Cardiac muscle cell (in vitro differentiated cells and primary cell): Measurements from ENCODE around the gene TRH. TPM values are rescaled to one million over a fixed set of nuclear protein-coding genes. Genes with fewer than 3 reads are reported as not detected.
A peak's percentile ranks its signal among the peaks of the same experiment; 100 is the strongest.
"Not testable (repeated sequence)": the region's sequence is repeated elsewhere in the genome, so short reads cannot be mapped to it uniquely, and the experiment has no call there.

ENCODE experiments used
- DNase-seq, 2 donors: peaks; one replicate each; pipeline versions ENCODE4 v3.0.0 to v3.0.0-alpha.2; 2010 to 2017; ENCODE audit warnings: low read depth in 1 of 2, low spot score in 1 of 2
- H3K27ac ChIP-seq: fragments of 200-600 bp; sonication (generic); 2 replicates; pipeline ENCODE4 v1.5.1; 2016
- H3K27me3 ChIP-seq: fragments of 200-600 bp; sonication (generic); 2 replicates; pipeline ENCODE4 v1.6.0; 2016; ENCODE audit warnings: control low read depth
- H3K36me3 ChIP-seq: fragments of 200-600 bp; sonication (generic); 2 replicates; pipeline ENCODE4 v1.5.1; 2016; ENCODE audit warnings: control low read depth
- H3K4me1 ChIP-seq: fragments of 200-600 bp; sonication (generic); 2 replicates; pipeline ENCODE4 v1.8.1; 2017; ENCODE audit warnings: low read depth, mild to moderate bottlenecking, mixed run types
- H3K4me3 ChIP-seq: fragments of 200-600 bp; sonication (generic); 2 replicates; pipeline ENCODE4 v1.5.1; 2016; ENCODE audit warnings: mild to moderate bottlenecking
- H3K9me3 ChIP-seq: fragments of 200-600 bp; sonication (generic); 2 replicates; pipeline ENCODE4 v1.5.1; 2017; ENCODE audit warnings: low read depth, mild to moderate bottlenecking, control low read depth
- CTCF ChIP-seq: IDR thresholded peaks from 2 replicates; pipeline ENCODE4 v1.5.1; 2012; ENCODE audit warnings: low read depth, mild to moderate bottlenecking, low read length
- polyA plus RNA-seq: library from polyadenylated mRNA; unstranded; fragments of >200 nt; fragmentation: Nextera tagmentation; extraction: Ambion mirVana; gene quantifications from 2 replicates; pipeline ENCODE4 v1.2.1, GENCODE V29; 2016
- total RNA-seq: library from RNA; depleted of rRNA; stranded (reverse); fragments of >200 nt; gene quantifications from 2 replicates; pipeline ENCODE4 v1.2.3, GENCODE V29; 2016

TRH gene
- total and polyA plus RNA-seq, 2 experiments from 2014 or later = 111 to 113 TPM

DNA sequence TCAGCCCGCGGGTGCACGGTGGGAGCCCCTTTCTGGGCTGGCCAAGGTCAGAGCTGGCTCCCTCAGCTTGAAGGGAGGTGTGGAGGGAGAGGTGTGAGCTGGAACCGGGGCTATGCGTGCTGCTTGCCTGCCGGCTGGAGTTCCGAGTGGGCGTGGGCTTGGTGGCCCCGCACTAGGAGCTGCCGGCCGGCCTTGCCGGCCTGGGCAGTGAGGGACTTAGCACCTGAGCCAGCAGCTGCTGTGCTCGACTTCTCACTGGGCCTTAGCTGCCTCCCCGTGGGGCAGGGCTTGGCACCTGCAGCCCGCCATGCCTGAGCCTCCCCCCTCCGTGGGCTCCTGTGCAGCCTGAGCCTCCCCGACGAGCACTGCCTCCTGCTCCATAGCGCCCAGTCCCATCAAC is 36.0 kb downstream of the TRH start:
- Histone ChIP-seq H3K4me3 (no peak overlapping the region), H3K4me1 (no peaks in the 10 kb centered on the region), H3K27ac (no peak overlapping the region), H3K36me3 (no peaks in the 10 kb centered on the region), H3K9me3 (no peaks in the 10 kb centered on the region), H3K27me3 (no peaks in the 10 kb centered on the region)
- no peak for TF ChIP-seq CTCF
- no peak for DNase-seq

DNA sequence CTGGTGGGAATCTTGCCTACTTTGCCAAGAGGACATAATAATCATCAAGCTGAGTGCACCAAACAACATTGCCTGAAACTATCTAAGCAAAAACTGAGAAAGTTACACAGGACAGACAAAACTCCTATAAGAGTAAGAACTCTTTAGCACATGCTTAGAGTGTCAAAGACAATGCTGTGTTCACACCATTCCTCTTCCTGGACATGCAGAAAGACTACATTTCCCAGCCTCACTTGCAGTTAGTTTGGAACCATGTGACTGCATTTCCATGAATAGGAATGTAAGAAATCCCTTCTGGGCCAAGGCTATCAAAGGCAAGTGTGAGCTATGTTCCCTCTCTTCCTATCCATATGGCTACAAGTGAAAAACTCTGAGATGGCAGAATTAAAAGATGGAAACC is 37.6 kb downstream of the TRH start:
- peak in 1 of 2 donors; percentile 29 for DNase-seq
- not testable (repeated sequence) for H3K4me3 ChIP-seq, H3K27ac ChIP-seq, H3K4me1 ChIP-seq, H3K9me3 ChIP-seq, H3K27me3 ChIP-seq, H3K36me3 ChIP-seq

- not testable (repeated sequence) for H3K36me3 ChIP-seq, H3K4me3 ChIP-seq, H3K9me3 ChIP-seq, H3K4me1 ChIP-seq, H3K27me3 ChIP-seq, H3K27ac ChIP-seq, DNase-seq
These were observed 38.7 kb downstream of the TRH start for GRCh38 chr3:130013246-130013645.

- no peak for TF ChIP-seq CTCF
- H3K4me1 ChIP-seq = no peaks in the 10 kb centered on the region
- H3K27ac ChIP-seq = no peak overlapping the region
- H3K36me3 ChIP-seq = no peaks in the 10 kb centered on the region
- H3K4me3 ChIP-seq = no peak overlapping the region
- DNase-seq = peak in 1 of 2 donors; percentile 39
- H3K9me3 ChIP-seq = no peaks in the 10 kb centered on the region
- no peaks in the 10 kb centered on the region for H3K27me3 ChIP-seq
These were observed 40.0 kb downstream of the TRH start for GRCh38 chr3:130014526-130014925.

DNA sequence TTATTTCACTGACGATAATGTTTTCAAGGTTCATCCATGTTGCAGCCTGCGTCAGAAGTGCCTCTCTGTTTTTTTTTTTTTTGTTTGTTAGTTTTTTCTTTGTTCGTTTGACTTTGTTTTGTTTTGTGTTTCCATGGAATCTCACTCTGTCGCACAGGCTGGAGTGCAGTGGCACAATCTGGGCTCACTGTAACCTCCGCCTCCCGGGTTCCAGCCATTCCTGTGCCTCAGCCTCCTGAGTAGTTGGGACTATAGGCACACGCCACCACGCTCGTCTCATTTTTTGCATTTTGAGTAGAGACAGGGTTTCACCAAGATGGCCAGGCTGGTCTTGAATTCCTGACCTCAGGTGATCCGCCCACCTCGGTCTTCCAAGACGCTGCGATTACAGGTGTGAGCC is 43.1 kb downstream of the TRH start:
- not testable (repeated sequence) for H3K27ac ChIP-seq, H3K36me3 ChIP-seq, H3K9me3 ChIP-seq, H3K4me1 ChIP-seq, H3K27me3 ChIP-seq, H3K4me3 ChIP-seq, DNase-seq

GRCh38 chr3:130026146-130026829 is 51.8 kb downstream of the TRH start:
- DNase-seq, H3K4me1 ChIP-seq, H3K27ac ChIP-seq, H3K27me3 ChIP-seq, H3K9me3 ChIP-seq, H3K4me3 ChIP-seq, H3K36me3 ChIP-seq: not testable (repeated sequence)

DNA sequence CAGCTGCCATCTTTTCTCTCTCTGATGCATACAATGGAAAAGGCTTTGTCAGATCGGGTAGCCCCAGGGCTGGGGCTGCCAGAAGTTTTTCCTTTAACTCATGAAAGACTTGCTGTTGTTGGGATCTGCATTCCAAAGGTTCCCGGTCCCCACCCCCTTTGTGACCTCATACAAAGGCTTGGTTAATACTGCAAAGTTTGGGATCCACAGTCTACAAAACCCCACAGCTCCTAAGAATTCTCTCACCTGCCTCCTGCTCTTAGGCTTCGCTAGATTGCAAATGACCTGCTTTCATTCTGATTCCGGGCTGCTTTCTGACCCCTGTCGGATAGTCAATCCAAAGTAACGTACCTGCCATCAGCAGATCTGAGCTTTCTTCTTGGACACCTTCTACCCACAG is 52.9 kb downstream of the TRH start:
- DNase-seq, H3K27me3 ChIP-seq, H3K36me3 ChIP-seq, H3K4me3 ChIP-seq, H3K4me1 ChIP-seq, H3K9me3 ChIP-seq, H3K27ac ChIP-seq: not testable (repeated sequence)

Other genes with a start within 250 kb of the TRH start
- gene TMCC1, start 81.0 kb upstream of the TRH start, total RNA-seq = 26.9 and 29.7 TPM in 2 replicates
- gene TMCC1, start 81.0 kb upstream of the TRH start, polyA plus RNA-seq = 12.3 and 12.7 TPM in 2 replicates
- not detected in 2 replicates for gene ALG1L2, start 107.1 kb downstream of the TRH start, total RNA-seq
- 2.6 and 3.4 TPM in 2 replicates for gene ALG1L2, start 107.1 kb downstream of the TRH start, polyA plus RNA-seq